Middle frontal gyrus (tissue), 1 donor: Measurements from ENCODE around the gene BCORL1.

Source experiments
- DNase-seq: peaks from one replicate; pipeline ENCODE4 v3.0.0-alpha.2; 2015; ENCODE audit warnings: low spot score; ENCODE audit errors: extremely low spot score

Gene BCORL1

DNA sequence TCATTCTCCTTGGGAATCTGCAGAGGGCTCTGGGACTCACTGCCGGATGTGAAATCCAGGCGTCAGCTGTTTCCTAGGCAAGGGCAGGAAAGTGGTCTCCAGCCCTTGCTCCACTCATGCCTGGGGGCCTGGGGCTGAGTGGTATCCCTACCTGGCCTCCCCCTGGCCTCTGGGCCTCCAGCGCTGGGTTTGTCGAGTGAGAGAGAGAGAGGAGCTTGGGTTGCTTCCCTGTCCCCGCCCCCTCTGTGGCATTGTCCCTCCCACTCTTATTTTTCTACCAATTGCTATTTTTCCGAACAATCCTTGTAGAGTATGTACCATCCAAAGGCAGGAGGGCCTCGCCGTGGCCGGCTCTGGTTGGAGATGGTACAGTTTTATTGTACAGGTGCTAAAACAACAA is 74.8 kb downstream of the BCORL1 start:
- DNase-seq: no peak

DNA sequence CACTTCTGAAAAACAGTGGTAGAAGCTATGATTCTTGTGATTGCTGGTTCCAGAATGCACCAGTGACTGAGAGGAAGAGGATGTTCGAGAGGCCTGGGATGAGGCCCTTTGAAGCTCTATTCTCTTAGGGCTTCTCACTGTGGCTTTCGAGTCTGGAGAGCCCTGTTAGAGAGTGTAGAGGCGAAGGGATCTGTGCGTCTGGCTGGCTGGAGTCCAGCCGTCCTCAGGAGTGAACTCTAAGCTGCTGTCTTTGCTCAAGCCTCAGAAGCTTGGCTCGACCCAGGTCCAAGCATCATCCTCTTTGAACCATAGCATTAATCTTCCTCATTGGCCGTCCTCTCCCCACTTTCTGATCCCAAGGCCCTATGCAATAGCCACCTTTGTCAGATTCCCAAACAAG is 76.2 kb downstream of the BCORL1 start:
- no peak for DNase-seq

DNA sequence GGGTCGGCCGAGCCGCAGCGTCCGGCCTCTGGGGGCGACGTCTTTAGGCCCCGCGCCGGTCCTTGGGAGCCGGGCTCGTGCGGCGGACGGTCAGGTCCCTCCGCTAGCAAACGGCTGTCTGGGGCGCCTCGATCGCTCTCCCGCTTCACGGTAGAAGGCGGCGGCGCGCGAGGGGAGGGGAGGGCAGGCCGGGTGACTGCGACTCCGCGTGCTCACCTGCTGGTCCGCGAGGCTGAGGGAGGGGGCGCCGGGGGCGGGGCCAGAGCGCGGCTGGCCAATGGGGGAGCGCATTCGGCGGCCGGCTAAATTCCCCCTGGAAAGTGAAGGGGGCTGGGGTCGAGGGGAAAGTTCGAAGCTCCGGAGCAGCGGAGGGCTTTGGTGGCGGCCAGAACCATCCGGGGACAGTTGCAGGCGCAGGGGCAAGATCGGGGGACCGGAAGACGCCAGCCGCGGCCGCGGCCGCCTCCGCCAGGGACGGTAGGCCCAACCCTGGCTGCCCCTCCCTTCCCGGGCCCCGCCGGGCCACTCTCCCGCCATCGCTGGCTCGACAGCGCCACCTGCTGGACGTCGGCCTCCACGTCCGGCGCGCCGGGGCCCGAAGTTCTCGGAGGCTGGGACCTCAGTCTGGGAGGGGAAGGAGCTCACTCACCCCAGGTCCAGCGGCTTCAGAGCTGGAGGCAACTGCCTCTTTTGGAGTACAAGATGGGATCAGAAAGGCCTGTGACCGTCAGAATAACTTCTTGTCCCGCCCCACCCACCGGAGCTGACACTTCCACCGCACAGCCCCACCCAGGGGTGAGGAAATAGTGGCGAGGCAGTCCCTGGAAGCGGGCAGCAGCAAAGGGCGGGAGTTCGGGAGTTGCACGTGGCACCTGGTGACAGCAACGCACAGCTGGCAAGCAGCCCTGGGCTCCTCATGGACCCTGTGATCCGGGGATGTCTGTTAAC is 78.0 kb downstream of the BCORL1 start:
- peak; percentile 35 for DNase-seq

DNA sequence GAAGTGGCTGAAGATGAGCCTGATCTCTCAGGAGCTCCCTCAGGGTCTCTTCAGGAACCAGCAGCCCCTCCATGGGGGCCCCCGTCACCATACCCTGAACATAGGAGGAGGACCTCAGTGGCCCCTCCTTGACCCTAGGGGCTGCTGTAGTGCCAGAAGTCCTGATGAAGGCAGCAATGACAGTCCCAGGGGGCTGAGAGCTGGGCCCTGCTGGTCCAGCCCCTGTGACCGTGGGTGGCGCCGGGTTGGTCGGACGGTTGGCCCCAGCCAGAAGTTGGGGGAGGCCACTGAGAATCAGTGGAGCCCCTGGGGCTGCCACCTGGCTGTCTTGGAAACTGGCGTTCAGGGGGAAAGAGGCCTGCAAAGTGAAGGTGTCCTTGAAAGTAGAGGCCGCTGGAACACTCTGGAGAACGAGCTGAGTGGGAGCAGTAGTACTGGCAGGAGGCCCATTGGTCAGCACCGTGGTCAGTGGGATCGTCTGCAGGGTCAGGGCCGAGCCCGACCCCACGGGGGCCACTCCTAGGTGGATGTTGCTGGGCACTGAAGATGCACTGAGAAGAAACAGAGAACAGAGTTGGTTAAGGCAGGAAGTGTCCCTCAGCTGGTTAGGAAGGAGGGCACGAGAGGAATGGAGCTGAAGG is 84.7 kb downstream of the BCORL1 start:
- no peak for DNase-seq

DNA sequence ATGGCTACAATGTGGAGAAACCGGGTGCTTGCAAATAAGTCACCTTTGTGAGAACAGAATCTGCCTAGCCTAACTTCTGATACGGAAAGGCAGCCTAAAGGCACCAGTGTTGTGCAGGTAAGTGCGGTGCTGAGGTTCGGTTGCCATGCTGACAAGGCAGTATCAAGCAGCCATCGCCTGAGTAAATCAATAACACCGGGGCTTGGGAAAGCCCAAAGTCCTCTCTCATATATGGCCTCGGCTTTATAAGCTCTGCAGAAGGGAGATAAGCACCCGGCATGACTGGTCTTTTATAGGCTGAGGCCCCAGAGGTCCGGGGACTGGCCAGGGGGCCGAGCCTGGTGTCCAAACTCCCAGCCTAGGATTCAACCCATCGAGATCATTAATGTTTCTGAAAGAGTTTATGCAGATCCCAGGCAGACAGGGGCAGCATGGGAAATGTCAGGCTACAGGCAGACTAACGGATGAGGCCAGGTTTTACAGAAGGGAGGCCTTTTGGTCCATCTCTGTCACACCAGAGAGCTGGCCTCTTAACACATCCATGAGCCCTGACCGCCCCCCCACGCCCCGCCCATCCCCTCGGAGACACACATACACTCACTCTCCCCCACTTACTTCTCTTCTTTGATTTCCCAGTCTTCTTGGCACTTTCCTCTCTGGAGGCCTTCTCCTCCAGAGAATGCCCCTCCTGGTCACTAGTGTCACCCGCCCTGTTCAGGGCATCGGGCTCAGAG is 89.3 kb downstream of the BCORL1 start:
- no peak for DNase-seq

DNA sequence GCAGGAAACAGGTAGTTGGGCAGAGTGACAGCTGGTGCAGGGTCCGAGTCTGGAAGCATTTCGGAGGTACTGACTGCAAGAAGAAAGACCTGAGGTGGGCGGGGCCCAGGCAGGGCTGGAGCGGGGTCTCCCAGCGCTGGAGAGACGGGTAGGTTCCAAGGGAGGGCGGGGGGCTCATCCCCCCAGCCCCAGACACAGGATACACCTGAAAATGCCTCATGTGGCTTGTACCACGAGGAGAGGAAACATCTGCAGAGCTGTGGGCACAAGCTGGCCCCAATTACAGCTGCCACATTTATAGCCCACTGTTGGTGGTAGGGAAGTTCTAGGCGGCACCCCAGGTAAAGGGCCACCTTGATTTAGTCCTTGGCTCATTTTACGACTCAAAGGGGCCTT is 89.9 kb downstream of the BCORL1 start:
- DNase-seq: no peak

DNA sequence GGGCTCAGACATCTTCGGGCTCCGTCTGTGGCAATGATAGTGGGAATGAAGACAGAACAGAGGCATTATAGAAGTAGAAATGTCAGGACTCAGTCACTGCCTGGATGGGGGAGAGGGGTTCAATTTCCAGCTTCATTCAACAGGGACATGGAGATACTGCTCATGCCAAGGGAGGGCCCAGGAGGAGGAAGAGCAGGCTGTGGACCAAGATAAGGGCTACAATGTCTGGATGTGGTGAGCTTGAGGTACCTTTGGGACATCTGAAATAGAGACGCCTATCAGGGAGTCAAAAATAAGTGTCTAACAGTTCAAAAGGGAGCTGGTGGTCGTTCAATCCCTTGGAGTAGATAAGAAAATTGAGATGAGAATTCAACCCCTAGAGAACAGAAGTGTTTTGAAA is 93.3 kb downstream of the BCORL1 start:
- no peak for DNase-seq

DNA sequence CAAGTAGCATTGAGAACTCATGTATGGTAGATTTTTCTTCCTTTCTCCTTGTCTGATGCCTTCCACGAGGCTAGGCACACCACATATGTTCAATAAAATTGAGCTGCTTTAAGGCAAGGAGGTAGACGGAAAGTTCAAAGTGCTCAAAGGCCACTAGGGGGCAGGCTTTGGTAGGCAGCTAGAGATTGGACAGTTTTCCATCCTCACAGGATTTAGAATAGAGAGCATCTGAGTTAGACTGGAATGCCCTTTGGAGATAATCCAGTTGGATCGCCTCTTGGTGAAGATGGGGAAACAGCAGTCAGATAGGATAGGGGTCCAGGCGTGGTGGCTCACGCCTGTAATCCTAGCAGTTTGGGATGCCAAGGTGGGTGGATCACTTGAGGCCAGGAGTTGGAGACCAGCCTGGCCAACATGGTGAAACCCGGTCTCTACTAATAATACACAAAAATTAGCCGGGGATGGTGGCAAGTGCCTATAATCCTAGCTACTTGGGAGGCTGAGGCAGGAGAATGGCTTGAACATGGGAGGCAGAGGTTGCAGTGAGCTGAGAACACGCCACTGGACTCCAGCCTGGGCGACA is 97.5 kb downstream of the BCORL1 start:
- peak; percentile 18 for DNase-seq

DNA sequence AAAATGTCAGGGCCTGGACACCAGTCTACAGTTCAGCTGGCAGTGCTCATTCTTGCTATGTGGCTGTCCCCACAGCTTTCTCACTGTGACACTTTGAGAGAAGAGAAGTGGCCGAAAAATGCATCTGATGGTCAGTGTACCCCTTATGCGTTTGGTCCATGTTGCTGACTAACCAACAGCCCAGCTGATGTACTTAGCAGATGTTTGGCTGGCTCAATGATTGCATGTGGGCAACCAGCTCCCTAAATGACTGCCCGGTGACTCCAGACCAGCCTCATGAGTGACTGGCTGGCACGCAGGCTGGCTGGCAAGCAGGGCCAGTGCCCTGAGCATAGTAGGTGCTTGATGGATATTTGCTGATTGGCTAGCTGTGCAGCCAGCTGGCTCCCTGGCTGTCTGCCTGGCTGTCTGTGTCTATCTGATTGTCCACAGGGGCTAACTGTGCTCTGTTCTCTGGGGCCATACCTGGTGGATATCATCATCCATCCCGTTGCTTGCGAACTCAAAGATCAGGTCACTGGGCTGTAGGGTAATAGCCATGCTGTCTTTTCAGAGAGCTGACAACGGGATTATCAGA is 98.4 kb downstream of the BCORL1 start:
- no peak for DNase-seq

DNA sequence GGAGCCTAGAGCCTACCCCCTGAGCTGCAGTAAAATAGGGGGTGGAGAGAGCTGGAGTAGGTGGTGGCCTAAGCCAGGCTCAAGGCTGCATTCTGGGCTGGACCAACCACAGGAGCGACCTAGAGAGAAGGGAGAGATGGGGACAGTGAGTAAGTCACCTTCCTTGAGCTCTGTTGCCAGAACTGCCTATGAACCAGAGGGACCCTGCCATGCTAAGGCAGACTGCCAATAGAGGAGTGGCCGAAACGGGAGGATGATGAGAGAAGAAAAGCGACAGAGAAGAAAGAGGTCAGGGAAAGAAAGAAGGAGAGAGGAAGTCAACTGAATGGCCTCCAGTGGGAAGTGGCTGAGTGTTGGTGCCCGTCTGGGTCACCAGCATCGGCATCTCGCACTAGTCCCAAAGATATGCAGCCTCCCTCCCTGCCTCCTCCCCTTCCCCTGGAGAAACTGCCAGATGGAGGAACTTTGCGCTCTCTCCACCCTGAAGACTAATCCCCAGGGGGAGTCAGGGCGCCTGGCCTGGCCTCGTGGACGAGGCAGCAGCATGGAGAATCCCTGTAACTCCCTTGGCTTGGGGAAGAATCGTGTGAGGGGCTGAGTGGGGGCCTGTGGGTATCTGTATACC is 99.1 kb downstream of the BCORL1 start:
- DNase-seq: no peak

DNA sequence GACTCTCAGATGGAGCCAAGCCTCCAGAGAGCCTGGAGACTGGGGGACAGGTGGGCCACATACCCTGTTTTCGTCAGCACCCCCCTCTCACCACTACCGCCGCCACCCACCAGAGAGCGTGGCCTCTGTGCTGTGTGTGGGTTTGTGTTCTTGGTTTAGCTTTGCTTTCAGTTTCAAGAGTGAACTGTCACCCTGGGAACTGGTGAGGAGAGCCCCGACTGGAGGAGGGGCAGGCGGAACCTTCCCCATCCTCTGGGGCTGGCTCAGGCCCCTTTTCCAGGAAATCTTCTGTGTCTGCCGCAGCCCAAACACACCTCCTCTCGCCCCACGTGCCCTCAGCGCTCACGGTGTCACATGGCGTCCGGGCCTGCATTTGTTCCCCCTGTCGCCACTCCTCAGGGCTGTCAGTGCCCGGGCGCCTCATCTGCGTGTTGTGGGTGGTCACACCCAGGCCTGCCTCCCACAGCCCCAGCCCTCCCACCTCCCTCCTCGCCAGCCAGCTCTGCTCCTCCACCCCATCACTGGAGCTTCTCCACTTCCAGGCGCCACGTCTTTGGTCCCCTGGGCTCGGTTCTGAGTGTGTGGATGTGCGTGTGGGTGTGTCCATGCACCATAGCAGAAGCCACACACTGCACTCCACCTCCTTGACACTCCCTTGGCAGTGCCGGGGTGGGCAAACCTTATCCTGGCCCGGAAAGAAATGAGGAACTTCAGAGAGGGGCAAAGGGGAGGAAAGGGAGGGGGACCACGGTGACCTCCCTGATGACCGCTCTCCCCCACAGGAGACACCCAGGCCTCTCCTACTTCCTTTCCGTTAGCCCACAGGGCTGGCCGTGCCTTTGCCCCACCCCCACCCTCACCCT is 100.0 kb downstream of the BCORL1 start:
- no peak for DNase-seq

DNA sequence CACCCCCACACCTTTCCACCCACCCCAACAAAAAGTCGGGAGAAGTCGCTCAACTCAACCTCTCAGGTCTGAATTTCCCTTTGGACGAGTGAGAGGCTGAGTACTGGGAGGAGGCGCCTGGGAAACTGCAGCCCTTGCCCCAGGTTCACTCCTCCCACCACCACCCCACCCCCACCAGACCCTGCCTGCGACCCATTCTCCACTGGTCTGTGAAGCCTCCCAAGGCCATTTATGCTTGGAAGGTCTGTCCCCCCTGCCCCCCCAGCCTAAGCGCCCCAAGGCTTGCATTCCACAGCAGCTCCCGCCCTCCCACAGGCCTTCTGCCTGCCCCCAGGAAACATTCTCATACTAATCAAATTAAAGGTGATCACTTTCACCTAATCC is 100.7 kb downstream of the BCORL1 start:
- no peak for DNase-seq

DNA sequence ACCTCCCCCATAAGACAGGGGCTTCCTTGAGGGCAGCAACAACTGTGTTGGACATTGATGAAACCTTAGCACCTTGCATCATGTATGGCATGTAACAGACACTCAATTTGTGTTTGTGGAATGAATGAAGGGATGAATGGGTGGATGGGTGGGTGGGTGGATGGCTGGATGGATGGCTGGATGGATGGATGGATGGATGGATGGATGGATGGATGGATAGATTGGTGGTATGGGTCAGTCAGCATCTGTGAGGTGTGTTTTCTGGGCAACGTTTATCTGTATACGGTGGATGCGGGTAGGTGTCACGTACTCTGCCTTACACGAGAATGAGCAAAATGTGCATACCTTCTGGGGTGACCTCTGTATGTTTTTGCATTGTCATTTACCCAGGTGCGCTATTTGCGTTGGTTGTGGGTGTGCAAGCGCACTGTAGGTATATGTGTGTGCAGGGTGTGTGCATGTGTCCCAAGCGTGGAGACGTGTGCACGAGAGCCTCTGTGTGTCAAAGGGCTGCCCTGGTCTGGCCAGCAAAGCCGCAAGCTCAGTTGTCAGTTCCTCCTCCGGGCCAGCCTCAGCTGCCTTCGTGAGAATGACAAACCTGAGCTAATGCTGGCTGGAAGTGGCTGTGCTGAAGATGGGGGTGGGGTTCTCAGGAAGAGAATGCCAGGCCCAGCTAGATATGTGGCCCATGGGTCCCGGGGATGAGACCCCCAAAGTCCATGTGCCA is 101.4 kb downstream of the BCORL1 start:
- DNase-seq: no peak

DNA sequence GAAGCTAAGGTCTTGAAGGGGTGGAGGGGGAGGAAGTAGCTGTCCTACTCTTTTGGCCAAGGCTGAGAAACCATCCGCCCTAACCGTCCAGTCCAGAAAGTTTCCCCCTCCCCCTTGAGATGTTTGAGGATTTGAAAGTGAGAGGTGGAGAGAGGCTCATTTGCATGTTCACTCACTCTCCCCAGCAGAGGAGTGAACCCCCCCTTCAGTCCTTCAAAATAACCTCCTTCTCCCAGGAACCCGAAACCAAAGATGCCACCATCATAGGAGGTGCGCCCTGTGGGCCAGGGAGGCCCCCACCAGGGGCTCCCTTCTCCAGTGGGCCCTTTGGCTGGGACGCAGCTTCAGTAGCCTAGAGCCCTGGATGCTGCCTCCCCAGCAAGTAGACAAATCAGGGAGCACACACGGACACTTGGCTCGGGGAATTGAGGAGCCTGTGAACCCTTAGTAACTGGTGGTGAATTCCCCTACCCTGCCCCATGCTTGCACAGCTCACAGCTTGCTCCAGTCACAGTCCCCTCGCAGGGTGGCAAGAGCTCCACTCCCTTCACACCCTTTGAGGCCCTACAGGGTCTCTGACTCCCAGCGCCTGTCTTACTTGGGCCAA is 102.3 kb downstream of the BCORL1 start:
- DNase-seq: no peak

DNA sequence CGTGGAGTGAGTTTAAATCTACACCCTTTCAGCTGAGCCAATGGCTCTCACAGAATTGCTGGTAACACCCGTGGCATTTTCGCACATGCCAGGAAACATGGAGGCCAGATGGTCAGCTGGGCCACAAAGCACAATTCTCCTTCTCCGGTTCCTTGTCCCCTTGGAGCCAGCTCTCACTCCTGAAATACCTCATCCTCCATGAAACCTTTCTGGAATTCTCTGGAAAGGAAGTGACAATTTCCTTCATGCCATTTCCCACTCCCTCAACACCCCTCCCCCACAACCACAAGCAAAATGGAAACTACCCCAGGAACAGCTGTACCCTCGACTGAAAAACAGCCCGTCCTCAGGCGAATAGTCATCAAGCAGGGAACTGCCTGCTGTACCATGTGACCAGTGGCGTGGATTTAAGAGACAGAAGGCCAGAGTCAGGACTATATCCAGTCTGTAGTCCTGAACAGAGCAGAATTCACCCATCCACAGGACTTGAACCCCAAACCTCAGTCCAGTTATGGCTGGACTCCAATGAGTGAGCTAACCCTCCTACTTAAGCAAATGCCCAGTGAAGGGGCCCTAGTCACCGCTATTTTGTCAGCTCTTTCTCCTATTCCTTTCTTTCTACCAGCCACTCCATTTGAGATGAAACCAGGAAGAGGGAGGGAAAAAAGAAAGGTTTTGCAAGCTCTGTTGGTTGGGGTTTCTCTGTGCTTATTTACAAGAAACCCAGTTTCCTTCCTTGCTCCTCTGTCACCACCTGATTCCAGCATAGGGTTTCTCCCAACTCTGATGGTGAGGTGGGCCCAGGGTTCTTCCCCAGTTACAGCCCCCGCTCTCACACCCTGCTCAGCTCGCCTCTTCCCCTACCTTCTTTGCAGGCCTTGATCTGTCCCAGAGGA is 103.4 kb downstream of the BCORL1 start:
- no peak for DNase-seq

DNA sequence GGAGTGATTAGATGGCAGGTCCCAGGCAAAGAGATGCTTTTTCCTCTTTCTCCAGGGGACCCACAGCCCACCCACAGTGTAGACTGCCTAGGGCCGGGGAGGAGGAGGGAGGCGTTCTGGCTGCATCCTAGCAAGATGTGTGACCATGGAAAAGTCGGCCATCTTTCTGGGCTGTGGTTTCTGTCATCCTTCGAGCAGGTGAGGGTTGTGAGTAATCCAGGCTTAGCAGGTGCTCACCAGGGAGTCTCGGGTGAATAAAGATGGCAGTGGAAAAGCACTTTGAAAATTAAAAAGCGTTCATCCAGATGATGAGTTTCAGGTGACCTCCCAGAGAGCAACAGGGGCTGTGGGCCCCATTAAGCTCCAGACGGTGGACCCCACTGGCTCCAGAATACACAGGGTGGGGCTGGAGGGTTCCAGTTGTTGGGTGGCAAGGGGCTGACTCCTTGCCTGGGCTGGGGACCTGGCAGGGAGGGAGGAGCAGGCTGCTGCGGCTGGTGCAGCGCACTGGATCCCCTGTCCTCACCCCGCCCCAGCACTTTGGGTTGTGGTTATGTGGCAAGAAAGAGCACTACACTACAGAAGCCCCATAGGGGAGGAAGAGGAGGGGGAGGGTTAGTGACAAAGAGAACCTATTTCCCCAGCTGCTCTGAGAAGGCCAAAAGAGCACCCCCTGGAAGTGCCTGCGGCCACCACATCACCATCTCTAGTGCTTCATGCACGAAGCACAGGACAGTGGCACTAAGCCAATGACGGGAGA is 104.2 kb downstream of the BCORL1 start:
- no peak for DNase-seq

DNA sequence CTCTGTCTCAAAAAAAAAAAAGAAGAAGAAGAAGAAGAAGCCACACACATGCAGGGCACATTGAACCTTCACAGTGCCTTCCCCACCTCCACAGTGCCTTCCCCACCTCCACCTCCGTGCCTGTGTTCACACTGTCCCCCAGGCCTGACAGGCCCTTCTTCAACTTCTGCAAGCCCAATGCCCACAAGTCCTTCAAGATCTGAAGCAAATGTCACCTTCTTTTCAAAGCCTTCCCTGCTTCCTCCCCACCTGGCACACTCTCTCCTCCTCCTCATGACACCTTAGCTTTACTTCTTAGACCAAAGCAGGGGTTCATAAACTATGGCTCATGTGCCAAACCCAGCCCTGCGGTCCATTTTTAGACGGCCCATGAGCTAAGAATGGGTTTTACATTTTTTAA is 107.9 kb downstream of the BCORL1 start:
- no peak for DNase-seq
